Urinary bladder (tissue), 4 donors: ENCODE data around the gene DLX1. TPM values are rescaled to one million over a fixed set of nuclear protein-coding genes. Genes with fewer than 3 reads are reported as not detected.
"Not testable (repeated sequence)": the region's sequence is repeated elsewhere in the genome, so short reads cannot be mapped to it uniquely, and the experiment has no call there.

Source experiments
- DNase-seq: peaks from one replicate; pipeline ENCODE4 v3.0.0-alpha.2; 2015; ENCODE audit errors: extremely low spot score
- H3K27ac ChIP-seq: one replicate; pipeline ENCODE4 v1.5.1; 2013; ENCODE audit warnings: low read depth, mild to moderate bottlenecking, moderate library complexity
- H3K36me3 ChIP-seq: one replicate; pipeline ENCODE4 v1.6.1; 2013; ENCODE audit warnings: mild to moderate bottlenecking, moderate library complexity; ENCODE audit not compliant: insufficient read depth
- H3K4me1 ChIP-seq: one replicate; pipeline ENCODE4 v1.6.1; 2013; ENCODE audit warnings: mild to moderate bottlenecking, moderate library complexity; ENCODE audit not compliant: insufficient read depth
- H3K4me3 ChIP-seq: one replicate; pipeline ENCODE4 v1.5.1; 2013; ENCODE audit warnings: low read depth, low read length
- WGBS: extraction: QIAGEN DNeasy Blood & Tissue Kit; methylation state at CpG from one replicate; pipeline ENCODE4 v1.1.7; 2013; 5-methylcytosine and 5-hydroxymethylcytosine counted together
- polyA plus RNA-seq: library from polyadenylated mRNA; stranded (reverse); fragments of 200-250 nt; gene quantifications from one replicate; pipeline ENCODE4 v1.2.3, GENCODE V29; 2013
- total RNA-seq: library from RNA; depleted of rRNA; stranded (reverse); fragments of >200 nt; gene quantifications from one replicate; pipeline ENCODE4 v1.2.3, GENCODE V29; 2014
- donor health status: healthy with polysubstance abuse.
- donor health status: healthy.

DLX1 gene
- total and polyA plus RNA-seq, 2 donors, result 0.21 to 0.41 TPM

DNA sequence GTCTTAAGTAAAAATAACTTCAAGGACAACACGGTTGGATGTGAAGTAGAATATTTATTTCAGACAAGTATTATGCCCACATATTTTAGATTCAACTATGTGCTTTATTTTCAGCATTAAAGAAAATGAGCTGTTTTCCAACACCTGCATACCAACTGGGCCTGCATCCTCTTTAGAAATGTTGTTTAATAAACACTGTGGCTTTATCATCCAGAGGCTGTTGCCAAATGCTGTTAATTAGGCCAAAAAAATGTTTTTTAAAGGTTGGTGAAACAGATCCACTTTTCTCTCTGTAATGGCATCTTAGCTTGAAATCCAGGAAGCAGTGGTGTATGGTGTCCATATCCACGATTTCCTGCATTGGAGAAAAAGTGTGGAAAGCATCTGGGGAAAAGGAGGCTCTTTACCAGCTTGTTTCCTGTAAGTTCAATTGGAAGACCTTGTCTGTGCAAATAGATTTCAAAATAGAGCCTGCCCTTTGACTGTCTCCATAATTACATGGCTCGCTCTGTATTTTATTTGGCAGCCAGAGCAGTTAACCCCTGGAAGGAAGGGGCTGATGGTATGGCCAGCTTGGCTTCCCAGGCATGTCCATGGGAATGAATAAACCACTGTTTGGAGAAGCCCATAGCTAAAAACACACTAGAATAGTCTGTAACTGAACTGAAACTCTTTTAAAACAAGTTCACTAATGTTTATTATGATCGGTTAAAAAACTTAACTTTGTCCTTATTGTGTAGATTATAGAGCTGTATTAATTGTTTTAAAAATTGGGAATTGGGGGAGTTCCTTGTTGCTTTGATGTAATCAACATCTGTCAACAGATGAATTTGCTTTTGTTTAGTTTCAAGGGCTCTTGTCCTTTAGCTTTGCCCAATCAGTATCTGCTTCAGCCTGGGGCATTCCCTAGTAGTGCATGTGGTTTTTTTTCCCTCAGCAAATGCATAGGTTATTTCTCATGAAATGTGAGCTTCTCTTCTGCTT lies 33.0 kb upstream of the DLX1 start:
- H3K36me3 ChIP-seq, result no peaks in the 10 kb centered on the region
- H3K4me3 ChIP-seq, result no peak overlapping the region
- no peak overlapping the region for H3K27ac ChIP-seq
- no peaks in the 10 kb centered on the region for H3K4me1 ChIP-seq
- no peak for DNase-seq
- 59% methylated on average over 4 of the region's 4 CpGs for WGBS

- WGBS, result 89% methylated on average over 1 of the region's 1 CpG
- Histone ChIP-seq H3K4me1 (no peaks in the 10 kb centered on the region), H3K27ac (no peak overlapping the region)
These were observed 31.8 kb upstream of the DLX1 start for GRCh38 chr2:172053486-172053885.

GRCh38 chr2:172056293-172056692 lies 29.0 kb upstream of the DLX1 start:
- no peak overlapping the region for H3K4me3 ChIP-seq
- WGBS, result 90% methylated on average over 2 of the region's 2 CpGs
- H3K36me3 ChIP-seq, result no peaks in the 10 kb centered on the region
- no peak for DNase-seq
- H3K27ac ChIP-seq, result no peak overlapping the region
- H3K4me1 ChIP-seq, result no peaks in the 10 kb centered on the region

More at GRCh38 chr2:172053486-172053885, 31.8 kb upstream of the DLX1 start:
- no peaks in the 10 kb centered on the region for H3K36me3 ChIP-seq
- no peak for DNase-seq
- no peak overlapping the region for H3K4me3 ChIP-seq

DNA sequence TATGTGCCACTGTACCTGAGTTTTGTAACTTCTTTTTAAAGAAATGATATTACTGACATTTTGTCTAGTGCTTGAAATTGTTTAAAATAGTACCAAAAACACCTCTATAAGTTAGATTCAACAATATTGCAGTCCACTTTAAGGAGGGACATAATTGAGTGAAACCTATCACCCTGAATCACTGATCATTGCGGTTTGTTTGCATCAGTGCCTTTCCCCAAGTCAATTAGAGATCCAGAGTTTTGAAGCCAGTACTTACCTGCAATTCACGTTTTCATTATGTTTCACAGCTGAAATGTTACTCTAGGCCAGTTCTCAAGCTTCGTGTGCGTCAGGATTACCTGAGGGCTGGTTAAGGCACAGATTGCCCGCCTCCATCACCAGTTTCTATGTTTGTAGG lies 26.6 kb upstream of the DLX1 start:
- 95% methylated on average over 5 of the region's 5 CpGs for WGBS
- H3K27ac ChIP-seq, result no peak overlapping the region

GRCh38 chr2:172060118-172060517 lies 25.2 kb upstream of the DLX1 start:
- not testable (repeated sequence) for DNase-seq, H3K4me1 ChIP-seq, H3K36me3 ChIP-seq, H3K27ac ChIP-seq, H3K4me3 ChIP-seq
- WGBS, result 95% methylated on average over 5 of the region's 5 CpGs

More for the DNA sequence above, 26.6 kb upstream of the DLX1 start:
- no peak for DNase-seq
- no peaks in the 10 kb centered on the region for H3K36me3 ChIP-seq
- H3K4me3 ChIP-seq, result no peak overlapping the region
- no peaks in the 10 kb centered on the region for H3K4me1 ChIP-seq

GRCh38 chr2:172062402-172063004 lies 22.8 kb upstream of the DLX1 start:
- Histone ChIP-seq H3K27ac (no peak overlapping the region), H3K4me1 (no peaks in the 10 kb centered on the region), H3K4me3 (no peak overlapping the region), H3K36me3 (no peaks in the 10 kb centered on the region)
- WGBS, result 90% methylated on average over 1 of the region's 1 CpG
- DNase-seq, result no peak

DNA sequence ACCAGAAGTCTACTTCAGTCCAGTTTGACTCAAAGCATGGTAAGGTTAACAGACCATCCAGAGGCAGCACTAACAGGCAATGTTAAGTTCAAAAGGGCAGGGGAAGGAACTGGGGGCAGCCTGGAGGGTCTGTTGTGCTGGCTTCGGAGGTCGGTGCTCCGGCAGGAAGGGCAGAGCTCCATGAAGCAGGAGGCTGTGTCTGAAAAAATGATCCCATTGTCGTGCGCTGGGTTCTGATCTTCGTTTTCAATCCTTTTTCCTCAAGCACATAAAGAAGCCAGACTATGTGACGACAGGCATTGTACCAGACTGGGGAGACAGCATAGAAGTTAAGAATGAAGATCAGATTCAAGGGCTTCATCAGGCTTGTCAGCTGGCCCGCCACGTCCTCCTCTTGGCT lies 21.9 kb upstream of the DLX1 start:
- WGBS, result 85% methylated on average over 9 of the region's 9 CpGs
- no peaks in the 10 kb centered on the region for H3K36me3 ChIP-seq

GRCh38 chr2:172065111-172065510 lies 20.2 kb upstream of the DLX1 start:
- WGBS, result 95% methylated on average over 4 of the region's 4 CpGs
- no peak overlapping the region for H3K27ac ChIP-seq
- no peaks in the 10 kb centered on the region for H3K4me1 ChIP-seq
- DNase-seq, result no peak
- no peaks in the 10 kb centered on the region for H3K36me3 ChIP-seq
- H3K4me3 ChIP-seq, result no peak overlapping the region

More for the DNA sequence above, 21.9 kb upstream of the DLX1 start:
- no peak for DNase-seq
- no peak overlapping the region for H3K4me3 ChIP-seq
- H3K4me1 ChIP-seq, result no peaks in the 10 kb centered on the region
- no peak overlapping the region for H3K27ac ChIP-seq

DNA sequence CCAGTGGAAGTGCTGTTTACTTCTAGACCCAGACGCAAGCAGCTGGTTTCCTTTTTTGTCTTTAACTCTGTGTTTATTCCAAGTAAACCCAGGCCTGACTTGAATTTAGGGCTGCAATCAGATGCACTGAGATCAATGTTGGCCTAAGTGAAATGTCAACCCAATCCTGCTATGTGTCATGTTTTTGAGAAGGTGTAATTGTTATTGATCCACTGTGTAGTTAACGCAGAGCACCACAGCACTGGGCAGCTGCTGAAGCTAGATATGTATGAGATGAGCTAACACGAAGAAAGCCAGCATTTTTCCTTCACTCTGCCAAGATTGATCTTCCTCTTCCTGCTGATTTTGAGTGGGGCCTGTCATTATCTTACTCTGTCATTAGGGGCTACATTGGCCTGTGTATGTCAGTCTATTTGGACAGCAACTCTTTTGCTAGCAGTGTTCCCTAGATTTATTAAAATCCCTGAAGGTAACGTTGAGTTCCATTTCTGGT lies 18.9 kb upstream of the DLX1 start:
- Histone ChIP-seq H3K36me3 (no peaks in the 10 kb centered on the region), H3K4me1 (no peaks in the 10 kb centered on the region), H3K27ac (no peak overlapping the region), H3K4me3 (no peak overlapping the region)
- 65% methylated on average over 4 of the region's 4 CpGs for WGBS
- DNase-seq, result no peak

- H3K4me3 ChIP-seq, DNase-seq, H3K27ac ChIP-seq, H3K36me3 ChIP-seq, H3K4me1 ChIP-seq: not testable (repeated sequence)
- 96% methylated on average over 4 of the region's 4 CpGs for WGBS
These were observed 17.4 kb upstream of the DLX1 start for GRCh38 chr2:172067905-172068304.

DNA sequence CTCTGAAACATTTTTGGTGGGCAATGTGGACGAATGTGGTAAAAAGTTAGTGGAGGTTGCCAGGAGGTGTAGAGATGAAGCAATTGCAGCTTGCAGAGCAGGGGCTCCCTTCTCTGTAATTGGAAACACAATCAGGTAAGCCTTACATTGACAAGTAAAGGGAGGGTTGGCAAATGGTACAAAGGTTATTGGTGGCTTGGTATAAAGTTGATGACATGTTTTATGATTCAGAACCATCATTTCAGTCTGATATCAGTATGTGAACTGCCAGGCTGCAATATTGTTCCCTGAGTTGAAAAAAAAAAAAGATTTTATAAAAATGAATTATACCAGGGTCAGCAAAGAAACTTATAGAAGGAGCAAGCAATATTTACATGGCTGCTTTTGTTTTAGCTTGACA lies 14.4 kb upstream of the DLX1 start:
- no peak for DNase-seq
- WGBS, result 85% methylated on average over 1 of the region's 1 CpG
- Histone ChIP-seq H3K4me3 (no peak overlapping the region), H3K4me1 (no peaks in the 10 kb centered on the region), H3K27ac (no peak overlapping the region), H3K36me3 (no peaks in the 10 kb centered on the region)

- WGBS, result 94% methylated on average over 3 of the region's 3 CpGs
- H3K4me3 ChIP-seq, result no peak overlapping the region
- H3K4me1 ChIP-seq, result no peaks in the 10 kb centered on the region
- H3K27ac ChIP-seq, result no peak overlapping the region
- DNase-seq, result no peak
- no peaks in the 10 kb centered on the region for H3K36me3 ChIP-seq
These were observed 13.0 kb upstream of the DLX1 start for GRCh38 chr2:172072303-172072702.

GRCh38 chr2:172072706-172073105 lies 12.6 kb upstream of the DLX1 start:
- H3K36me3 ChIP-seq, result no peaks in the 10 kb centered on the region
- H3K27ac ChIP-seq, result no peak overlapping the region
- H3K4me1 ChIP-seq, result no peaks in the 10 kb centered on the region
- no peak overlapping the region for H3K4me3 ChIP-seq
- DNase-seq, result no peak
- 96% methylated on average over 2 of the region's 2 CpGs for WGBS

DNA sequence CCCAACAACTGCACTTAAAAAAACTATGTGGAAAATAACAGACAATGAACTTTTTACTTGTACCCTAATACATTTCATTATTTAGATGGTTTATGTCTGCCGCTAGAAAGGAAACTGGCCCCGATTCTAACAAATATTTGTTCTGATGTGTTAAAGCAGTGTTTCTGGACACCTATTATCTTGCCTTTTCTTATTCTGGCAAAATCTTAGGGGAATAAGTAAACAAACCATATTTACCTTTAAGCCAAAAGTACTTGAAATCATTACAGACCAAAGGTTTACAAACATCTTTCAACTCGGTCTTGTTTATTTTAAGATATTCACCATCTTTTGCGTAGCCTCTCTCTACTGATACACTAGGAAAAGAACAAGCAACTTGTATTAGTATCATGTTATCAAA lies 11.8 kb upstream of the DLX1 start:
- Histone ChIP-seq H3K4me3 (no peak overlapping the region), H3K36me3 (no peaks in the 10 kb centered on the region), H3K27ac (no peak overlapping the region), H3K4me1 (no peaks in the 10 kb centered on the region)
- 95% methylated on average over 4 of the region's 4 CpGs for WGBS
- no peak for DNase-seq
